ENCODE measurements around the gene TIMP4. TPM values are rescaled to one million over a fixed set of nuclear protein-coding genes. Genes with fewer than 3 reads are reported as not detected.
A peak's percentile ranks its signal among the peaks of the same experiment; 100 is the strongest.

The TIMP4 gene
- polyA plus RNA-seq, 2 of the 4 experiments (the other 2 are of a cell fraction): 15.7 to 16.0 TPM

DNA sequence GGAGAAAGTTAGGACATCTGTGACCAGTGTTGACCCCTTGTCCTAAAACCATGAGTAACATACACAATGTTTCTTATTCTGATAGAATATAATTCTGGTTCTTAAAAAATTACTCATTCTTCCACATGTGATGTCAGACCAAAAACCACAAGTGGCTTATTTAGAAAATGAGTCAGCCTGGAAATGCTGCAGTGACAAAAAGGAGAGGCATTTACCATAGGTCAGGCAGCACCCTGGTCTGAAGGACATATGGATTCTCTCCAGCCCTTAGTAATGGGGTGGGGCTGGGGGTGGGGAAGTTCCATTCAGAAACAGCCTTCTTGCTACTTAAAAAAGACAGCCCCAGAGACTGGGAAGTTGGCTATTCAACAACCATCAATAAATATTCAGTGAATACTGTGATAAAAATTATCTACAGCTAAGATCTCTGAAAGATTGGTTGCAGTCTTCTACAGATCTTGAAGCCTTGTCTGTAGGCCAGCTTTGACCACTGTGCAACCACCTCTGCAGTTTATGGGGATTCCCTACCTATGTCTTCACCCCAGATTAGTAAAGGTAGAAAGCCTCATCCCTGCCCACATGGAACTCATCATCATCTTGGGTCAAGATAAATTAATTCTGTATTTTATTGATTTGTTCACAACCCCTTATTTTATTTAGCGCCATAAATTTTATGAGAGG is 34.9 kb upstream of the TIMP4 start:
- peak overlapping the region; percentile 80 for H3K4me2 ChIP-seq
- TF ChIP-seq ESRRA (IDR thresholded peaks at IDR 0.05; ENCODE audit: borderline replicate concordance, low read length) (no peak), FOXS1 (CRISPR knock-in tag; IDR thresholded peaks at IDR 0.05) (no peak), RNF2 (IDR thresholded peaks at IDR 0.05; ENCODE audit: borderline replicate concordance, low read depth) (no peak), CBX8 (IDR thresholded peaks at IDR 0.05) (no peak), JUN (IDR thresholded peaks at IDR 0.05) (peak; percentile 70 to 78; a peak in 4 of 5 replicates), RAD21 (conservative IDR thresholded peaks at IDR 0.05 in 1 of 2, IDR thresholded peaks at IDR 0.05 in 1 of 2) (peak in 1 of 2 experiments; percentile 49; a peak in 2 of 5 replicates), JUNB (IDR thresholded peaks at IDR 0.05) (peak; percentile 98), SREBF2 (IDR thresholded peaks at IDR 0.05) (no peak), ZNF302 (CRISPR knock-in tag; IDR thresholded peaks at IDR 0.05) (no peak), FOSL2 (IDR thresholded peaks at IDR 0.05) (peak; percentile 97), FOSL2 (CRISPR knock-in tag; IDR thresholded peaks at IDR 0.05) (peak; percentile 94), SMC3 (IDR thresholded peaks at IDR 0.05) (peak; percentile 30; the same call in 2 of the 3 replicates), CEBPB (IDR thresholded peaks at IDR 0.05) (peak in 1 of 2 experiments; percentile 54; a peak in 2 of 4 replicates), BCL3 (IDR thresholded peaks at IDR 0.05) (peak; percentile 74; the same call in 2 of the 3 replicates), HOXB13 (CRISPR knock-in tag; IDR thresholded peaks at IDR 0.05; ENCODE audit: low read depth) (no peak), MYC (IDR thresholded peaks at IDR 0.05; ENCODE audit: borderline replicate concordance, low read length) (no peak; the same call in 1 of the 2 replicates), CTCF (IDR thresholded peaks at IDR 0.05) (no peak), GATA3 (IDR thresholded peaks at IDR 0.05; ENCODE audit: borderline replicate concordance) (peak; percentile 81; the same call in 1 of the 2 replicates), MAZ (IDR thresholded peaks at IDR 0.05; ENCODE audit: borderline replicate concordance, low read depth, low read length) (no peak), POLR2AphosphoS2 (conservative IDR thresholded peaks at IDR 0.05; ENCODE audit: low read length) (no peak), TFCP2L1 (CRISPR knock-in tag; IDR thresholded peaks at IDR 0.05) (no peak), HOXB5 (CRISPR knock-in tag; IDR thresholded peaks at IDR 0.05) (no peak), TP53 (CRISPR knock-in tag; IDR thresholded peaks at IDR 0.05) (no peak), PHF8 (IDR thresholded peaks at IDR 0.05; ENCODE audit: borderline replicate concordance, low read depth) (no peak), EP300 (IDR thresholded peaks at IDR 0.05) (peak; percentile 60 to 72; a peak in 3 of 5 replicates), NR3C1 (IDR thresholded peaks at IDR 0.05) (no peak), FOSB (CRISPR knock-in tag; IDR thresholded peaks at IDR 0.05) (no peak), HOXA7 (CRISPR knock-in tag; IDR thresholded peaks at IDR 0.05) (no peak), POLR2A (IDR thresholded peaks at IDR 0.05; ENCODE audit: low read length) (no peak), MAFK (IDR thresholded peaks at IDR 0.05; ENCODE audit: partially characterized antibody) (peak; percentile 95), KDM5A (IDR thresholded peaks at IDR 0.05) (no peak), RCOR1 (IDR thresholded peaks at IDR 0.05; ENCODE audit: low read depth, low read length) (no peak)
- TF ChIP-seq, protein P1, sequence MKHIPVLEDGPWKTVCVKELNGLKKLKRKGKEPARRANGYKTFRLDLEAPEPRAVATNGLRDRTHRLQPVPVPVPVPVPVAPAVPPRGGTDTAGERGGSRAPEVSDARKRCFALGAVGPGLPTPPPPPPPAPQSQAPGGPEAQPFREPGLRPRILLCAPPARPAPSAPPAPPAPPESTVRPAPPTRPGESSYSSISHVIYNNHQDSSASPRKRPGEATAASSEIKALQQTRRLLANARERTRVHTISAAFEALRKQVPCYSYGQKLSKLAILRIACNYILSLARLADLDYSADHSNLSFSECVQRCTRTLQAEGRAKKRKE (CRISPR knock-in tag; IDR thresholded peaks at IDR 0.05; ENCODE audit: low read depth): no peak
- TF ChIP-seq, protein P2, sequence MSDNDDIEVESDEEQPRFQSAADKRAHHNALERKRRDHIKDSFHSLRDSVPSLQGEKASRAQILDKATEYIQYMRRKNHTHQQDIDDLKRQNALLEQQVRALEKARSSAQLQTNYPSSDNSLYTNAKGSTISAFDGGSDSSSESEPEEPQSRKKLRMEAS (IDR thresholded peaks at IDR 0.05): peak; percentile 63; the same call in 1 of the 2 replicates
- TF ChIP-seq, protein P3, sequence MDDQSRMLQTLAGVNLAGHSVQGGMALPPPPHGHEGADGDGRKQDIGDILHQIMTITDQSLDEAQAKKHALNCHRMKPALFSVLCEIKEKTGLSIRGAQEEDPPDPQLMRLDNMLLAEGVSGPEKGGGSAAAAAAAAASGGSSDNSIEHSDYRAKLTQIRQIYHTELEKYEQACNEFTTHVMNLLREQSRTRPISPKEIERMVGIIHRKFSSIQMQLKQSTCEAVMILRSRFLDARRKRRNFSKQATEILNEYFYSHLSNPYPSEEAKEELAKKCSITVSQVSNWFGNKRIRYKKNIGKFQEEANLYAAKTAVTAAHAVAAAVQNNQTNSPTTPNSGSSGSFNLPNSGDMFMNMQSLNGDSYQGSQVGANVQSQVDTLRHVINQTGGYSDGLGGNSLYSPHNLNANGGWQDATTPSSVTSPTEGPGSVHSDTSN (IDR thresholded peaks at IDR 0.05): no peak
- TF ChIP-seq, protein P4, sequence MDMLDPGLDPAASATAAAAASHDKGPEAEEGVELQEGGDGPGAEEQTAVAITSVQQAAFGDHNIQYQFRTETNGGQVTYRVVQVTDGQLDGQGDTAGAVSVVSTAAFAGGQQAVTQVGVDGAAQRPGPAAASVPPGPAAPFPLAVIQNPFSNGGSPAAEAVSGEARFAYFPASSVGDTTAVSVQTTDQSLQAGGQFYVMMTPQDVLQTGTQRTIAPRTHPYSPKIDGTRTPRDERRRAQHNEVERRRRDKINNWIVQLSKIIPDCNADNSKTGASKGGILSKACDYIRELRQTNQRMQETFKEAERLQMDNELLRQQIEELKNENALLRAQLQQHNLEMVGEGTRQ (IDR thresholded peaks at IDR 0.05): no peak
- ATAC-seq: peak; percentile 84 to 86
- WGBS (ENCODE audit: missing lambda C conversion rate): 98% methylated on average over 1 of the region's 1 CpG
- DNase-seq (ENCODE audit: low read depth in 1 of 2, low spot score in 1 of 2): peak; percentile 77 to 90
- peak overlapping the region; percentile 90 to 94 for H3K27ac ChIP-seq
- H3K4me1 ChIP-seq: peaks cover 59% of the 10 kb centered on the region
- no peaks in the 10 kb centered on the region for H3K9me3 ChIP-seq
- H3K4me3 ChIP-seq: peak overlapping the region; percentile 10; the same call in 1 of the 3 replicates
- peak; percentile 23 for FAIRE-seq
- ChIA-PET POLR2A (interaction anchor here (1.3 kb wide), 1 partner anchor 18 kb away, joined by 3 read pairs; no protein-coding TSS in a partner anchor), CTCF (interaction anchor here (1.0 to 32.2 kb wide), 6 partner anchors 15 to 288 kb away, joined by 3 to 976 read pairs (median 6); partner anchors contain the start of gene TIMP4)

All from A549 (cell line).